Upper lobe of right lung (tissue), 1 donor: ENCODE results near the gene RBBP4. TPM values are rescaled to one million over a fixed set of nuclear protein-coding genes. Genes with fewer than 3 reads are reported as not detected.

Experiments
- ATAC-seq: fragments of 200-7000 bp; cut with Tn5 transposase; one replicate; pipeline ENCODE4 v1.9.1; 2020; ENCODE audit warnings: mild to moderate bottlenecking, moderate library complexity
- DNase-seq: peaks from one replicate; pipeline ENCODE4 v3.0.0-alpha.2; 2020
- H3K27ac ChIP-seq: fragments of 200-600 bp; one replicate; pipeline ENCODE4 v1.8.0; 2022
- H3K27me3 ChIP-seq: fragments of 200-600 bp; one replicate; pipeline ENCODE4 v1.8.0; 2022; ENCODE audit warnings: mild to moderate bottlenecking
- H3K36me3 ChIP-seq: fragments of 200-600 bp; one replicate; pipeline ENCODE4 v1.8.0; 2022
- H3K4me1 ChIP-seq: fragments of 200-600 bp; one replicate; pipeline ENCODE4 v1.8.0; 2022
- H3K4me3 ChIP-seq: fragments of 200-600 bp; one replicate; pipeline ENCODE4 v1.8.0; 2022; ENCODE audit warnings: mild to moderate bottlenecking
- H3K9me3 ChIP-seq: fragments of 200-600 bp; one replicate; pipeline ENCODE4 v1.8.0; 2022
- CTCF ChIP-seq: fragments of 200-600 bp; IDR thresholded peaks from one replicate; pipeline ENCODE4 v1.8.0; 2022; ENCODE audit warnings: antibody characterized with exemption
- intact Hi-C: fragments of 100-400 bp; cut with DNase I; formaldehyde crosslinking; loops from one replicate; pipeline ENCODE4 v1.11.0; 2022
- total RNA-seq: library from RNA; stranded (reverse); fragmentation: NEBNext Ultra II Directional; extraction: Animal tissue kit (Norgen Biotek cat#: 25700); gene quantifications from one replicate; pipeline ENCODE4 v1.2.1, GENCODE V29; 2021
- donor health status: DM: no; HTN: yes; CAD: no; lungs with severe emphysema.

Gene RBBP4
- total RNA-seq, 1 donor from 2014 or later: 156 TPM

GRCh38 chr1:32716312-32717148 lies 65.5 kb downstream of the RBBP4 start:
- no peak overlapping the region for H3K4me3 ChIP-seq
- TF ChIP-seq CTCF: no peak
- peaks cover 17% of the 10 kb centered on the region for H3K4me1 ChIP-seq
- no peaks in the 10 kb centered on the region for H3K36me3 ChIP-seq
- H3K27ac ChIP-seq: peak overlapping the region; percentile 56
- DNase-seq (peak; percentile 97), ATAC-seq (peak; percentile 92)
- H3K9me3 ChIP-seq: no peaks in the 10 kb centered on the region
- intact Hi-C loops: no loop called here
- H3K27me3 ChIP-seq: no peaks in the 10 kb centered on the region

- intact Hi-C loops: no loop called here
- peak overlapping the region; percentile 24 for H3K27ac ChIP-seq
- TF ChIP-seq CTCF: no peak
- no peaks in the 10 kb centered on the region for H3K36me3 ChIP-seq
- no peak overlapping the region for H3K4me3 ChIP-seq
- H3K4me1 ChIP-seq: peaks cover 14% of the 10 kb centered on the region
- DNase-seq (no peak), ATAC-seq (no peak)
- no peaks in the 10 kb centered on the region for H3K27me3 ChIP-seq
- H3K9me3 ChIP-seq: no peaks in the 10 kb centered on the region
Measured at GRCh38 chr1:32717503-32717902, 66.5 kb downstream of the RBBP4 start.

GRCh38 chr1:32718036-32718435 lies 67.0 kb downstream of the RBBP4 start:
- H3K27me3 ChIP-seq: no peaks in the 10 kb centered on the region
- intact Hi-C loops: no loop called here
- H3K4me1 ChIP-seq: peaks cover 14% of the 10 kb centered on the region
- no peak overlapping the region for H3K4me3 ChIP-seq
- DNase-seq (no peak), ATAC-seq (no peak)
- no peaks in the 10 kb centered on the region for H3K36me3 ChIP-seq
- H3K9me3 ChIP-seq: no peaks in the 10 kb centered on the region
- TF ChIP-seq CTCF: no peak
- no peak overlapping the region for H3K27ac ChIP-seq

GRCh38 chr1:32718527-32718926 lies 67.5 kb downstream of the RBBP4 start:
- Histone ChIP-seq H3K27me3 (no peaks in the 10 kb centered on the region), H3K4me1 (peaks cover 14% of the 10 kb centered on the region), H3K9me3 (no peaks in the 10 kb centered on the region), H3K4me3 (no peak overlapping the region), H3K27ac (no peak overlapping the region), H3K36me3 (no peaks in the 10 kb centered on the region)
- ATAC-seq (no peak), DNase-seq (no peak)
- intact Hi-C loops: no loop called here
- no peak for TF ChIP-seq CTCF

- TF ChIP-seq CTCF: no peak
- intact Hi-C loops: no loop called here
- no peak for DNase-seq
Measured at GRCh38 chr1:32719681-32720275, 68.8 kb downstream of the RBBP4 start.

More at GRCh38 chr1:32719681-32720275, 68.8 kb downstream of the RBBP4 start:
- Histone ChIP-seq H3K36me3 (no peaks in the 10 kb centered on the region), H3K27ac (no peak overlapping the region), H3K27me3 (no peaks in the 10 kb centered on the region), H3K4me3 (no peak overlapping the region), H3K9me3 (no peaks in the 10 kb centered on the region), H3K4me1 (peaks cover 14% of the 10 kb centered on the region)
- no peak for ATAC-seq
